HG03095 (cell line): Measurements from ENCODE around the gene ZNF217.
"Not testable (repeated sequence)": the region's sequence is repeated elsewhere in the genome, so short reads cannot be mapped to it uniquely, and the experiment has no call there.

ENCODE experiments used
- ATAC-seq: cut with Tn5 transposase; IDR thresholded peaks from one replicate; pipeline ENCODE4 v1.9.1; 2021; ENCODE audit warnings: moderate library complexity; ENCODE audit not compliant: unreplicated experiment

Gene ZNF217

GRCh38 chr20:53584550-53584913 is 9.1 kb downstream of the ZNF217 start:
- ATAC-seq = not testable (repeated sequence)

DNA sequence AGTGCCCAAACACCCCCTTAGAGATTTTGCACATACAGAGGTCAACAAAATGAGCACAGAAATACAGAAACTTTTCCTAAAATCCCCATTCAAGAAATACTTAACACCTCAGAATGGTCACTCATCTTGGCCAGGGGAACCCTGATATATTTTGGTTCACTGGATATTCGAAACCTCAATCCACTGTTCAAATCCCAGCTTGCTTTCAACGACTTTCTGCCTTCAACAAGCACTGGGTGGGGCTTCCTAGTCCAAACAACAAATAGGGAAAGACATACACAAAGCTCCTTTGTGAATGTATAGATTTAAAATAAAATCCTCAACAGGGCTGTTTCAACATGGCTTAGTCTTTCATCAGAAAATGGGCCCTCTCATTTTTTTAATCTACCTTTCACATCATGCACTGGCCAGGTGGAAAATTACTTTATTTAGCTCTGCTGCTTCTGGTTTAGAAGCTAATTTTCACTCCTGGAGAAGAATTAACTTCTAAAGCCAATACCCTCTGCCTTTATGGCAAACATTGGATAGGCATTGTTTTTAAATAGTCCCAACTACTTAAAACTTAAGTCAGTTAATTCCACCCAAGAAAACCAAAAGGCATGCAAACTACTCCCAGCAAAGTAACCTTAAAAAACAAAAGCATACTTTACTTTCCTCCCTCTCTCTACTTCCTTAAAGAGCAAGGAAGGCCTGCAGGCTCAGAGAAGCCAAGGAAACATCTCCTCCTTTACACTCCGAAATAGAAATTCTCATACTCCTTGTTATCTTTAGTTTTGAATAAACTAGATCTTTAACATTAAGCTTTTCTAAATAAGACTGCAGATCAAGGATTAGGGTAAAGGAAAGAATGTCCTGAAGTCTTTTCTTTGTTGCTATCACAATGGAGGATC is 9.7 kb downstream of the ZNF217 start:
- not testable (repeated sequence) for ATAC-seq

DNA sequence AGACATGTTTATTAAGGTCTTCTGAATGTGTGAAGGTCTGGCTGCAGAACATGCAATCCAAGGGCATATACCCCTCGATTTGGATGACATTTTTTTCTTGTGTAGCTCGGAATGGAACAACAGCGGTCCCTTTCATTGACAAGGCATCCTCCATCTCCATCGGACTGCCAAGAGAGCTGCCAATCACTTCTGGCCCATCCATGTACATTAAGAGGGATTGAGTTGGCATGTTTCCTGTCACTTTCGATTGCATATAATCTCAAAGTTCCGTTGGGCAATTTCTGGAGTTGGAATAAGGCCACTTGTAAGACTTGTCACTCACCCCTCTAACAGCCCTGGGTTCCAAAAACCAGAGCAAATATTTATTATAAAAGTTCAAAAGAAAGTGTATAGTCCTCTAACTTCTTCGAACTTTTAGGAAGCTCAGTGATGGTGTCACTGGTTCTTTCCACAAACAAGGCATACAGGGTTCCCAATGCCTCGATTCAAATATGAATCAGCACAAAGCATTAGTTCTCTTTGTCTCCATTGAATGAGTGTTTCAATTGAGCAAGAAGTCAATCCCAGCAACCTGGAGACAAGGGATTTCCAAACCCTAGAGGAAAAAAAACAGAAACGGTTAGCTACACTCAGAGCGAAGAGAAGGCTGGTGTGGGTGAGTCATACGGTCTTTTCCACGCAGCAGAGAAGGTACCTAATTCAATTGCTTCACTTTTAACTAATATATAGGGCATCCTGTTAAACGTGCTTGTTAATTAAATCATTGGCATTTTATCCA is 10.9 kb downstream of the ZNF217 start:
- ATAC-seq = no peak

GRCh38 chr20:53582251-53582570 is 11.4 kb downstream of the ZNF217 start:
- no peak for ATAC-seq

- ATAC-seq = no peak
These were observed 12.0 kb downstream of the ZNF217 start for GRCh38 chr20:53581444-53582250.

DNA sequence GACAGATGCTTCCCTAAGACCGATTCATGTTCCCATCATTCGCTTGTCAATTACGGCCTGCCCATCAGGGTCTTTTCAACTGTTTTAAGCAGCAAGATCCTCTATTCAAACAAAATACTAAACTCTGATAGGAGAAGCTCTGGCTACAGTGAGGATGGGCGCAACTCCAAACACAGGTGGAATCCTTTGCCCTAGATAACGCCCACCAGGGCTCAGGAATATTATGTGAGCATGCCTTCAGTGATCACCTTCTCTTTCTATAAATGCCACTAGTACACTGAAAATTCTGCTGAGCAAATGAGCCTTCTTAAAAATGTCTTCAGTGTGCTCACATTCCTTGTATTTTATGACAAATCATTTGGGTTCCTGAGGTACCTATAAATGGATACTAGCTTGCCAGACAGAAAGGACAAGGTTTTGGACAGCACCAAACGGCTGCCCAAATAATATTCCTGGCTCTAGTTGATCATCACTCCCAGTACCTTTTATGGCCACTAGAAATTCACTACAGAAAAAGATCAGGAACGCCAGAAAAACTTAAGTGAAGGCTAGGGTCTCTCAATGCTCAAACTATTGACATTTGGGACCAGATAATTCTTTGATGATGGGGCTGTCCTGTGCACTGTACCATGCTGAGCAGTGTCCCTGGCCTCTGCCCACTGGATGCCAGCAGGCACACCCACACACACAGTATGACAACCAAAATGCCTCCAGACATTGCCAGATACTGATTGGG is 13.1 kb downstream of the ZNF217 start:
- no peak for ATAC-seq

DNA sequence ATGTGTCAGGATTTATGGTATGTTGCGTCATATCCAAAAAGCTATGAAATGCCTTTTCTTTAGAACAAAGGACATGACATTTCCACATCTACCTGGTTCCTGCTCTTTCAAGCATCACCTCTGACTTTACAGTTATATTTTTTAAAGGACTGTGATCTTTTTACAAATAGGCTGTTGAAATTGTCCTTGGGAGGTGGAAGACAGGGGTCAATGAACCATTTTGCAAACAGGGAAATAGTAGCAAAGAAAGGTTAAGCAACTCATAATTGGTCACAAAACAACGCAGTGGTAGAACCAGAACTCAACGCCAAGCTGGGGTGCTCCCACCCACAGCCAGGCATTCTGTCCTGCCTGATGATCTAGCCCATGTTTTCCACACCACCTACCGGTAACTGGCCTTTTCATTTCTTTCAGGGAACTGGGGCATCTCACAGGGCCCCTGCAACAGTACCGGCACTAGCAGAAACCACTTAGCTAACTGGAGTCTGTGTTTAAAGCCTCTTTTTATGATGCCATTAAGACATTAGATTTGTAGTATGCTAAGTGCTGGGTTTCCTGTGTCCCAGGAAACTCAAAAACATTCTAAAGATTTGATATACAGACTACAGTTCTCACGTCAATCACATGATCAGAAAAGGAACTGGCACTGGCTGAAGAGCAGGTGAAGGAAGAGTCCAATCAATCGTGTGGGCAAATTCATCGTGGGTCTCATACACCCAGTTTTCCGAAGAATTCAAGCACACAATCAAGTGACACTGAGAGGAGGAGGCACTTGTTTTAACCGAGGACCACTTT is 13.9 kb downstream of the ZNF217 start:
- no peak for ATAC-seq

DNA sequence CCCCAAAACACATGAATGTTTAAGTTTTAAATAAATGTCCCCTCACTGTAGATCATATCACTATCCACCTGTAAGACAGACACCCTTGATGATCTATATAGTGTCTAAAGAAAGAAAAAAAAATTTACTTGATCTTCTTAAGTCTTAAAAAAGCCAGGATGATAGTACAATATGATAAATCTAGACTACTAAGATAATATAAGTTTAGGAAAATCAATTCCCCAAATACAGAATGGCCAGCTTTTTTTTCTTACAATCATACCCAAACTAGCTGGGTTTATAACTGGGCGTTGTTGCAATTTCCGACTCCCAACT is 14.4 kb downstream of the ZNF217 start:
- no peak for ATAC-seq

GRCh38 chr20:53578492-53579222 is 15.0 kb downstream of the ZNF217 start:
- ATAC-seq = no peak

- no peak for ATAC-seq
These were observed 16.9 kb downstream of the ZNF217 start for GRCh38 chr20:53576586-53577318.

GRCh38 chr20:53576195-53576580 is 17.5 kb downstream of the ZNF217 start:
- ATAC-seq = no peak

DNA sequence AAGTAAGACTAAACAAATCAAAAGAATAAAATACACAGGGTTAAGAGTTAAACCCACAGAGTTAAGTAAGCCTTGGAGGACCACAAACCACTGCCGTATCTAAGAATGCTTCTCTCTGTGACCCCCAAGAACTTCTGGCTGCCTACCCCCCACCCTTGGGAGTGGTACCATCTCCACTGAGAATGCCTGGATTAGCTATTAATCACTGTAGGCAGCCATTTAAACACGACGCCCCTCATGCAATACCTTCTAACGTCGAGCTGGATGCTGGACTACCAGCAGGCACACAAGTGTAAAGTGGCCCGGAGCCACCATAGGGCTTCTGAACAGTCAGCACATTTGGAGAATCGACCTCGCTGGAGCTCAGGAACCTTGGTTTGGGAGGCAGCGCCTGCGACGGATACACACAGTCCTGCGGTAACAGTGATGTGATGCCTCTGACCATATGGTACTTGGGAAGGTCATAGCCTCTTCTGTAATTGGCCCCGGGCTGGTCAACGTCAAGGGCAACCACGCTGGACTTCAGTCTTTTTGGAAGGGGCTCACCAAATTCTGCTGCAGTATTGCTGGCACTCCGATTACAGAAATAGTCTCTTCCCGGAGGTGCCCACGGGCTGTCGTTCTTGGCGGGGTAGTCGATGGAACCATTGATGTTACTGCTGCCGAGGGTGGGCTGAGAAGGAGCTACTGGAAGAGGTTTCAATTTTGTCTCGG is 18.0 kb downstream of the ZNF217 start:
- ATAC-seq = no peak

GRCh38 chr20:53574819-53575218 is 18.8 kb downstream of the ZNF217 start:
- no peak for ATAC-seq

- no peak for ATAC-seq
These were observed 19.3 kb downstream of the ZNF217 start for GRCh38 chr20:53574259-53574789.

GRCh38 chr20:53571555-53572286 is 21.9 kb downstream of the ZNF217 start:
- no peak for ATAC-seq

DNA sequence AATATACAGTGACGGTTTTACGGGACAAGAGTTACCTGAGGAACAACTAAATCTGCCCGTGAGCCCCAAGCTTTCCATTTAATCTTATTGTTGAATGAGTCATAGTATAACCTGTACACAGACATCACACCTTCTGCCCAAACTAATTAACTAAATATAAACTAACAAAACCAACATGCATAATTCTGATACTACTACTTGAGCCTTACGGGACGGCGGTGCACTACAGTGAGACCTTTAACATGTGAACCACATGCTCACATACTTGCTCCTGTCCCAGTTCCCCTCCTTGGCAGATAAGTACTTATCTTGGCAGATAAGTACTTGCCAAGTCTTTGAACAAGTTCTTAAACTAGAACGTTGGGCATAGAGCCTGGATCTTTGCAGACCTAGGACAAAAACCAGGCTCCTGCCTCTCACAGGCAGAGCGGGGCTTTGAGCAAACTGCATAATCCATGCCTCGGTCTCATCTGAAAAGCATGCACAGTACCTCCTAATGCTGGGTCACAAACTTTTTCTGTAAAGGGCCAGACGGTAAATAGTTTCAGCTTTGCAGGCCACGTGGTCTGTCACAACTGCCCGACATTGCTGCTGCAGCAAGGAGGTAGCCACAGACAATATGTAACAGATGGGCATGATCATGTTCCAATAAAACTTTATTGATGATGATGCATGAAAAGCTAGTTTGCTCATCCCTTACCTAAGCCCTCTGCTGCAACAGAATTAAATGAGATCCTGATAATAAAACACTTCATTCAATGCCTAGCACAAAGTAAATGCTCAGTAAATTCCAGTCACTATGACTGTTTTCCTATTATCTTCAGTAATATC is 23.0 kb downstream of the ZNF217 start:
- no peak for ATAC-seq
